Epithelial cell of esophagus (primary cell): ENCODE results near the gene POLA1.

Experiments used
- DNase-seq: peaks from one replicate; pipeline ENCODE4 v3.0.0; 2010; ENCODE audit warnings: low read depth
- H3K4me3 ChIP-seq: 2 replicates; pipeline ENCODE4 v1.5.1; 2011; ENCODE audit warnings: mild to moderate bottlenecking, low read length, control low read depth
- TF ChIP-seq, protein P1 (sequence below): IDR thresholded peaks from 2 replicates; pipeline ENCODE4 v1.5.1; 2011; ENCODE audit warnings: low read depth, mild to moderate bottlenecking, low read length, control low read depth, inconsistent platforms; ENCODE audit not compliant: insufficient read depth; ENCODE audit errors: missing control alignments

The POLA1 gene, protein sequence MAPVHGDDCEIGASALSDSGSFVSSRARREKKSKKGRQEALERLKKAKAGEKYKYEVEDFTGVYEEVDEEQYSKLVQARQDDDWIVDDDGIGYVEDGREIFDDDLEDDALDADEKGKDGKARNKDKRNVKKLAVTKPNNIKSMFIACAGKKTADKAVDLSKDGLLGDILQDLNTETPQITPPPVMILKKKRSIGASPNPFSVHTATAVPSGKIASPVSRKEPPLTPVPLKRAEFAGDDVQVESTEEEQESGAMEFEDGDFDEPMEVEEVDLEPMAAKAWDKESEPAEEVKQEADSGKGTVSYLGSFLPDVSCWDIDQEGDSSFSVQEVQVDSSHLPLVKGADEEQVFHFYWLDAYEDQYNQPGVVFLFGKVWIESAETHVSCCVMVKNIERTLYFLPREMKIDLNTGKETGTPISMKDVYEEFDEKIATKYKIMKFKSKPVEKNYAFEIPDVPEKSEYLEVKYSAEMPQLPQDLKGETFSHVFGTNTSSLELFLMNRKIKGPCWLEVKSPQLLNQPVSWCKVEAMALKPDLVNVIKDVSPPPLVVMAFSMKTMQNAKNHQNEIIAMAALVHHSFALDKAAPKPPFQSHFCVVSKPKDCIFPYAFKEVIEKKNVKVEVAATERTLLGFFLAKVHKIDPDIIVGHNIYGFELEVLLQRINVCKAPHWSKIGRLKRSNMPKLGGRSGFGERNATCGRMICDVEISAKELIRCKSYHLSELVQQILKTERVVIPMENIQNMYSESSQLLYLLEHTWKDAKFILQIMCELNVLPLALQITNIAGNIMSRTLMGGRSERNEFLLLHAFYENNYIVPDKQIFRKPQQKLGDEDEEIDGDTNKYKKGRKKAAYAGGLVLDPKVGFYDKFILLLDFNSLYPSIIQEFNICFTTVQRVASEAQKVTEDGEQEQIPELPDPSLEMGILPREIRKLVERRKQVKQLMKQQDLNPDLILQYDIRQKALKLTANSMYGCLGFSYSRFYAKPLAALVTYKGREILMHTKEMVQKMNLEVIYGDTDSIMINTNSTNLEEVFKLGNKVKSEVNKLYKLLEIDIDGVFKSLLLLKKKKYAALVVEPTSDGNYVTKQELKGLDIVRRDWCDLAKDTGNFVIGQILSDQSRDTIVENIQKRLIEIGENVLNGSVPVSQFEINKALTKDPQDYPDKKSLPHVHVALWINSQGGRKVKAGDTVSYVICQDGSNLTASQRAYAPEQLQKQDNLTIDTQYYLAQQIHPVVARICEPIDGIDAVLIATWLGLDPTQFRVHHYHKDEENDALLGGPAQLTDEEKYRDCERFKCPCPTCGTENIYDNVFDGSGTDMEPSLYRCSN (N-terminal part only)

GRCh38 chrX:24693453-24694202, at the start of gene POLA1:
TSS of gene POLA1 (plus strand) at chrX:24693918. CDS start at chrX:24693962, 44 bp downstream.
- peak within 1 kb of the TSS; percentile 67 for H3K4me3 ChIP-seq
- peak; percentile 95 for DNase-seq
- TF ChIP-seq, protein P1, sequence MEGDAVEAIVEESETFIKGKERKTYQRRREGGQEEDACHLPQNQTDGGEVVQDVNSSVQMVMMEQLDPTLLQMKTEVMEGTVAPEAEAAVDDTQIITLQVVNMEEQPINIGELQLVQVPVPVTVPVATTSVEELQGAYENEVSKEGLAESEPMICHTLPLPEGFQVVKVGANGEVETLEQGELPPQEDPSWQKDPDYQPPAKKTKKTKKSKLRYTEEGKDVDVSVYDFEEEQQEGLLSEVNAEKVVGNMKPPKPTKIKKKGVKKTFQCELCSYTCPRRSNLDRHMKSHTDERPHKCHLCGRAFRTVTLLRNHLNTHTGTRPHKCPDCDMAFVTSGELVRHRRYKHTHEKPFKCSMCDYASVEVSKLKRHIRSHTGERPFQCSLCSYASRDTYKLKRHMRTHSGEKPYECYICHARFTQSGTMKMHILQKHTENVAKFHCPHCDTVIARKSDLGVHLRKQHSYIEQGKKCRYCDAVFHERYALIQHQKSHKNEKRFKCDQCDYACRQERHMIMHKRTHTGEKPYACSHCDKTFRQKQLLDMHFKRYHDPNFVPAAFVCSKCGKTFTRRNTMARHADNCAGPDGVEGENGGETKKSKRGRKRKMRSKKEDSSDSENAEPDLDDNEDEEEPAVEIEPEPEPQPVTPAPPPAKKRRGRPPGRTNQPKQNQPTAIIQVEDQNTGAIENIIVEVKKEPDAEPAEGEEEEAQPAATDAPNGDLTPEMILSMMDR: peak; percentile 40

- H3K4me3 ChIP-seq: no peak overlapping the region
- TF ChIP-seq, protein P1: no peak
These were observed 47.7 kb upstream of the POLA1 start for GRCh38 chrX:24646006-24646405.

GRCh38 chrX:24646745-24647182, 47.0 kb upstream of the POLA1 start:
- TF ChIP-seq, protein P1: no peak
- DNase-seq: peak; percentile 39
- H3K4me3 ChIP-seq: no peak overlapping the region

More at GRCh38 chrX:24646006-24646405, 47.7 kb upstream of the POLA1 start:
- DNase-seq: no peak

GRCh38 chrX:24647257-24648058, 46.3 kb upstream of the POLA1 start, which contains the start of gene PCYT1B:
TSS of gene PCYT1B (minus strand) at chrX:24647347. CDS start at chrX:24647105, 242 bp downstream.
- H3K4me3 ChIP-seq: no peak within 1 kb of the TSS
- TF ChIP-seq, protein P1: no peak
- peak; percentile 71 for DNase-seq

DNA sequence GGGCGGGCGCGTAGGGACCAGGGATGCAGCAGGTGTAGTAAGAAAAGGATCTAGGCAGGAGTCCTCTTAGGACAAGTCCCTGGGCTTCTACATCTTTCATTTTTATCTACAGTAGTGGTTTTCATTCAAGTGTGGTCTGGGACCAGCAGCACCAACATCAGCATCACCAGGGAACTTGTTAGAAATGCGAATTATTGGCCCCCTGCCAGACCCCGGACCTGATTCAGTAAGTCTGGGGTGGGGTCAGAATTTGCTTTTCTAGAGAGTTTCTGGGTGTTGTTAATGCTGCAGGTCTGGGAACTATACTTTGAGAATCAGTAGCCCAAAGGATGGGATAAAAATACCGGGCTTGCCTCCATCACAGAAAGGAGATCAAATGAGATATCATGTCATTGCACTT, 45.2 kb upstream of the POLA1 start:
- H3K4me3 ChIP-seq: no peak overlapping the region
- TF ChIP-seq, protein P1: no peak
- DNase-seq: no peak
